Astrocyte of the cerebellum (primary cell): ENCODE results near the gene ACOXL.
"Not testable (repeated sequence)": the region's sequence is repeated elsewhere in the genome, so short reads cannot be mapped to it uniquely, and the experiment has no call there.

Experiments
- DNase-seq: peaks from one replicate; pipeline ENCODE4 v3.0.0-alpha.2; 2011; ENCODE audit warnings: low read depth
- H3K4me3 ChIP-seq: 2 replicates; pipeline ENCODE4 v1.5.1; 2011; ENCODE audit warnings: mild to moderate bottlenecking, low read depth, low read length, moderate library complexity
- CTCF ChIP-seq: IDR thresholded peaks from 2 replicates; pipeline ENCODE4 v1.5.1; 2012; ENCODE audit warnings: low read length, low read depth, moderate library complexity, mild to moderate bottlenecking; ENCODE audit errors: missing control alignments
- in situ Hi-C: cut with HindIII; loops from 2 replicates; pipeline ENCODE4 v1.10.0; 2017; ENCODE audit warnings: low sequenced_read_pairs

ACOXL gene

GRCh38 chr2:110959198-110959597 is 226.8 kb downstream of the ACOXL start:
- no peak for DNase-seq
- in situ Hi-C loops = no loop called here

DNA sequence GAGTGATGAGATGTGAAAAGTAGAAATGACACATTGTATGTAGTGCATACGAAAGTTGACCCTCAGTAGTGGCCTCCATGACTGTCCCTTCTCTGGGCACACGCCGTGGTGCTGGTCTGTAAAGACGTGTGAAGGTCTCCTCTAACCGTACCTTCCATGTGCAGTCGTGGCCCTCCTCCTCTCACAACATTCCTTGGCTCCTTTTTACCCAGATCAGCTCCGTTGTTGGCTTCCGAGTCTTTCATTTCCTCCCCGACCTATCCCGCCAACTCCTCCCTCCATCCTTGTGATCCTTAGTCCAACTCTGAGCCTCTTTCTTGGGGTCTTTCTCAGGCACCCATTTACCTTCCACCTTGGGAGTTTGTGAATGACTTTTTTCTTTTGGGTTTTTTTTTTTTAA is 227.9 kb downstream of the ACOXL start:
- in situ Hi-C loops = no loop called here
- DNase-seq = no peak
- no peak for TF ChIP-seq CTCF
- H3K4me3 ChIP-seq = no peak overlapping the region

More at GRCh38 chr2:110959198-110959597, 226.8 kb downstream of the ACOXL start:
- TF ChIP-seq CTCF = no peak
- no peak overlapping the region for H3K4me3 ChIP-seq

GRCh38 chr2:110960954-110961353 is 228.6 kb downstream of the ACOXL start:
- in situ Hi-C loops = no loop called here
- no peak for TF ChIP-seq CTCF
- DNase-seq = no peak
- H3K4me3 ChIP-seq = no peak overlapping the region

DNA sequence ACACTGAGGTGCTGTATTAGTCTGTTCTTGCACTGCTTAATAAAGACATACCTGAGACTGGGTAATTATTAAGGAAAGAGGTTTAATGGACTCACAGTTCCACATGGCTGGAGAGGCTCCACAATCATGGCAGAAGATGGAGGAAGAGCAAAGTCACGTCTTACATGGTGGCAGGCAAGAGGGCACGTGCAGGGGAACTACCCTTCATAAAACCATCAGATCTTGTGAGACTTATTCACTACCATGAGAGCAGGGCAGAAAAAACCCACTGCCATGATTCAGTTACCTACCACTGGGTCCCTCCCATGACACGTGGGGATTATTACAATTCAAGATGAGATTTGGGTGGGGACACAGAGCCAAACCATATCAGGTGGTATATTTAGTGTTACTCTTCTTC is 229.3 kb downstream of the ACOXL start:
- H3K4me3 ChIP-seq, DNase-seq, in situ Hi-C loops: not testable (repeated sequence)

GRCh38 chr2:110969696-110970095 is 237.3 kb downstream of the ACOXL start:
- no peak for DNase-seq
- H3K4me3 ChIP-seq = no peak overlapping the region
- TF ChIP-seq CTCF = no peak
- in situ Hi-C loops = no loop called here

DNA sequence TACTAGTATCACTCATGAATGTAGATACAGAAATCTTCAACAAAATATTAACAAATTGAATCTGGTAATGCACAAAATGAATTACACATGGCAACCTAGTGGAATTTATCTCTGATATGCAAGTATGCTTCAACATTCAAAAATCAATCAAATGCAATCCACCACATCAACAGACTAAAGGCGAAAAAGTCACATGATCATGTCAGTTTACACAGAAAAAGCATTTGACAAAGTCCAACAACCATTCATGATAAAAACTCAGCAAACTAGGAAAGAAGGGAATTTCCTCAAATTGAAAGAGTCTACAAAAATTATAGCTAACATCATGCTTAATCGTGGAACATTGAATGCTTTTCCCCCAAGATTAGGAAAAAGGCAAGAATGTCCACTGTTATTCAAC is 237.8 kb downstream of the ACOXL start:
- in situ Hi-C loops = no loop called here
- no peak for TF ChIP-seq CTCF
- no peak for DNase-seq
- H3K4me3 ChIP-seq = no peak overlapping the region

DNA sequence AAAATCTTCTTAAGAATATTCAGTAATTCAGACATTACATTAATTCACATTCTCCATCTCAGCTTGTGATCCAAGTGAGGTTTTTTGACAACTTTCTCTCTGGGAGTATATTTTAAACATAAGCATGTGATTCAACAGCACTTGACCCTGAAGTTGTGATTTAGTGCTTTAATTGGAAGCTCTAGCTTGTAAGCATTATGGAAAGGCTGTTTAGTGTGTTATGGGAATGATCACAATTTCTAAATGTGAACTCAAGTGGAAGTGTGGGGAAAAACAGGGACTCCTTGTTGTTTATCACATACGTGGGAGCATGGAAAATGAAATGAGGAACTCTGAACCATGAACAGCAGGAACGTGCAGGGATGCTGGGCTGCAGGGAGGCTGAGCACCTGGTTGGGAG is 239.4 kb downstream of the ACOXL start:
- no peak for TF ChIP-seq CTCF
- in situ Hi-C loops = no loop called here
- DNase-seq = no peak
- H3K4me3 ChIP-seq = no peak overlapping the region
